Gastroesophageal sphincter (tissue), 3 donors: ENCODE results near the gene OR10A2.

ENCODE experiments used
- CTCF ChIP-seq, 4 experiments: fragments of 200-600 bp in 2 of 4; fragments of 450-650 bp in 2 of 4; sonication (generic) in 1 of 4; IDR thresholded peaks; one replicate each; pipeline ENCODE4 v1.5.1; 2017 to 2019; ENCODE audit warnings: antibody characterized with exemption in 4 of 4, mild to moderate bottlenecking in 2 of 4, moderate library complexity in 2 of 4
- POLR2A ChIP-seq, 2 donors: fragments of 450-650 bp; IDR thresholded peaks; one replicate each; pipeline ENCODE4 v1.6.1; 2017; ENCODE audit warnings: antibody characterized with exemption in 2 of 2, mild to moderate bottlenecking in 2 of 2, moderate library complexity in 1 of 2
- POLR2AphosphoS5 ChIP-seq: sonication (generic); formaldehyde crosslinking; IDR thresholded peaks from one replicate; pipeline ENCODE4 v1.6.1; 2017; ENCODE audit warnings: antibody characterized with exemption

DNA sequence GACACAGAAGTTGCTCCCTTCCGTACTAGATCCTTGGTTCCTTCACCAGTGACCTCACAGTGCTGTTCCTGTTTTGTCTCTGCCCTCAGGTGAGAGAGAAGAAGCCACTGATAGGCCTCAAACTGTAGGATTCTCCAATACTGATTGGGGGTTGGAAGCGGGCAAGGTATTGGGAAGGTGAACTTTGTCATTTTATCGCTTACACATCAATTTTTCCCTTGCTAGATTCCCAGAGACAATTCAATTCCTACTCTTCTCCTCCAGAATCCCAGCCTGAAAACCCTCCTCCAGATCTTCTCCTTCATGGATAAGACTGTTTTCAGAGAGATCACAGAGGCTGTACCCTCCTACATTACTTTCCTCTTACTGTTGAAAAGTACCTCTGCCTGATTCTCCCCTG lies 48.5 kb downstream of the OR10A2 start:
- TF ChIP-seq CTCF (IDR thresholded peaks at IDR 0.05) (no peak), POLR2AphosphoS5 (no peak), POLR2A (IDR thresholded peaks at IDR 0.05) (no peak)
